ENCODE results near the gene PSMD9. TPM values are rescaled to one million over a fixed set of nuclear protein-coding genes. Genes with fewer than 3 reads are reported as not detected.

PSMD9 gene, protein sequence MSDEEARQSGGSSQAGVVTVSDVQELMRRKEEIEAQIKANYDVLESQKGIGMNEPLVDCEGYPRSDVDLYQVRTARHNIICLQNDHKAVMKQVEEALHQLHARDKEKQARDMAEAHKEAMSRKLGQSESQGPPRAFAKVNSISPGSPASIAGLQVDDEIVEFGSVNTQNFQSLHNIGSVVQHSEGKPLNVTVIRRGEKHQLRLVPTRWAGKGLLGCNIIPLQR
- total RNA-seq (2014; rRNA removed; shearing (Covaris generic)) (36.3 and 48.2 TPM in 2 replicates), polyA plus RNA-seq (2016; fragmentation: Nextera tagmentation; extraction: Ambion mirVana) (28.1 and 32.7 TPM in 2 replicates)
- long read RNA-seq, transcript PSMD9-207 (6 exons, 2,784 nt), result major isoform, 54 of 59 reads
- long read RNA-seq, partial matches to known transcripts, result 0 of 59 reads
- long read RNA-seq, other reads (novel, unspliced or antisense), result 1 of 59 reads

GRCh38 chr12:121888478-121889273 is at the start of gene PSMD9:
PSMD9 (plus strand) TSS chr12:121888790; CDS start chr12:121888857, 67 bp downstream.
- no peaks in the 10 kb centered on the region; the same call in 2 of the 3 replicates for H3K9me3 Mint-ChIP-seq
- H3K4me1 Mint-ChIP-seq, result peaks cover 15% of the 10 kb centered on the region
- Histone ChIP-seq H3K4me3 (peak within 1 kb of the TSS; percentile 61), H3F3A (replicated peaks; ENCODE audit: low read depth) (peaks cover 12% of the 10 kb centered on the region), H4K20me1 (replicated peaks; ENCODE audit: insufficient read depth) (peaks cover 12% of the 10 kb centered on the region), H3K4me2 (peak within 1 kb of the TSS; percentile 71), H3K27ac (ENCODE audit: low read depth) (peak within 1 kb of the TSS; percentile 78), H3K27me3 (ENCODE audit: insufficient read depth) (peaks cover 10% of the 10 kb centered on the region), H3K36me3 (ENCODE audit: insufficient read depth) (no peaks in the 10 kb centered on the region), H3K9me2 (ENCODE audit: insufficient read depth) (peaks cover 8% of the 10 kb centered on the region; the same call in 1 of the 2 replicates), H3K4me1 (ENCODE audit: insufficient read depth) (peaks cover 10% of the 10 kb centered on the region; the same call in 1 of the 2 replicates), H3K79me2 (replicated peaks; ENCODE audit: insufficient read depth) (peaks cover 11% of the 10 kb centered on the region; the same call in 1 of the 2 replicates), H2AFZ (peak within 1 kb of the TSS; percentile 81; the same call in 1 of the 2 replicates)
- ATAC-seq (peak; percentile 92), DNase-seq (ENCODE audit: low spot score) (peak; percentile 98)
- peak within 1 kb of the TSS; percentile 96 for H3K4me3 Mint-ChIP-seq
- peaks cover 19% of the 10 kb centered on the region for H3K27me3 Mint-ChIP-seq (ENCODE audit: insufficient read depth, low read depth, poor library complexity)
- peaks cover 7% of the 10 kb centered on the region; the same call in 1 of the 3 replicates for H3K36me3 Mint-ChIP-seq (ENCODE audit: low read depth)
- H3K27ac Mint-ChIP-seq, result peak within 1 kb of the TSS; percentile 99
- TF ChIP-seq CREB1 (CRISPR knock-in tag; IDR thresholded peaks at IDR 0.05; ENCODE audit: low read depth) (peak; percentile 31; the same call in 1 of the 2 replicates), STAT1 (IDR thresholded peaks at IDR 0.05; ENCODE audit: unreplicated experiment) (no peak), ZNF462 (CRISPR knock-in tag; IDR thresholded peaks at IDR 0.05) (no peak), EZH2phosphoT487 (IDR thresholded peaks at IDR 0.05; ENCODE audit: unreplicated experiment) (no peak), REST (IDR thresholded peaks at IDR 0.05; ENCODE audit: unreplicated experiment) (no peak), EZH2 (IDR thresholded peaks at IDR 0.05; ENCODE audit: low read depth, unreplicated experiment) (no peak), POLR2AphosphoS5 (IDR thresholded peaks at IDR 0.05; ENCODE audit: low read depth) (peak; percentile 62), CTCF (conservative IDR thresholded peaks at IDR 0.05; ENCODE audit: low read depth in 2 of 2) (peak; percentile 67 to 75), ZNF331 (CRISPR knock-in tag; IDR thresholded peaks at IDR 0.05; ENCODE audit: low read depth) (no peak), NANOG (IDR thresholded peaks at IDR 0.05; ENCODE audit: borderline replicate concordance) (peak; percentile 98)
- TF ChIP-seq, protein P1, sequence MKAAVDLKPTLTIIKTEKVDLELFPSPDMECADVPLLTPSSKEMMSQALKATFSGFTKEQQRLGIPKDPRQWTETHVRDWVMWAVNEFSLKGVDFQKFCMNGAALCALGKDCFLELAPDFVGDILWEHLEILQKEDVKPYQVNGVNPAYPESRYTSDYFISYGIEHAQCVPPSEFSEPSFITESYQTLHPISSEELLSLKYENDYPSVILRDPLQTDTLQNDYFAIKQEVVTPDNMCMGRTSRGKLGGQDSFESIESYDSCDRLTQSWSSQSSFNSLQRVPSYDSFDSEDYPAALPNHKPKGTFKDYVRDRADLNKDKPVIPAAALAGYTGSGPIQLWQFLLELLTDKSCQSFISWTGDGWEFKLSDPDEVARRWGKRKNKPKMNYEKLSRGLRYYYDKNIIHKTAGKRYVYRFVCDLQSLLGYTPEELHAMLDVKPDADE (IDR thresholded peaks at IDR 0.05), result no peak; the same call in 1 of the 2 replicates

Data from GM23338 (cell line).